ENCODE results near the gene ARSI. TPM values are rescaled to one million over a fixed set of nuclear protein-coding genes. Genes with fewer than 3 reads are reported as not detected.

ARSI gene
- total RNA-seq, 2 donors from 2014 or later: 2.4 to 2.7 TPM

GRCh38 chr5:150309886-150310239 is 7.2 kb upstream of the ARSI start:
- no peak for TF ChIP-seq CTCF (conservative IDR thresholded peaks at IDR 0.05)
- DNase-seq: no peak
- WGBS, 2 experiments (ENCODE audit: insufficient coverage in 1 of 2, insufficient read length in 1 of 2): 84 to 89% methylated on average over 1 of the region's 1 CpG
- H3K4me3 ChIP-seq (ENCODE audit: low read length): no peak overlapping the region
- no peaks in the 10 kb centered on the region for H3K9me3 ChIP-seq (ENCODE audit: control insufficient read depth, low read length)
- H3K4me1 ChIP-seq (ENCODE audit: control insufficient read depth, insufficient read depth, low read length): no peaks in the 10 kb centered on the region
- Mint-ChIP-seq H3K27ac (no peak overlapping the region), H3K9me3 (no peaks in the 10 kb centered on the region), H3K36me3 (ENCODE audit: low read depth) (no peaks in the 10 kb centered on the region), H3K27me3 (ENCODE audit: insufficient read depth) (peaks cover 14% of the 10 kb centered on the region), H3K4me1 (peaks cover 8% of the 10 kb centered on the region), H3K4me3 (no peak overlapping the region)
- no peaks in the 10 kb centered on the region for H3K36me3 ChIP-seq (ENCODE audit: control insufficient read depth, insufficient read depth, low read length)
- H3K27me3 ChIP-seq (ENCODE audit: control insufficient read depth, insufficient read depth, low read length, poor library complexity, severe bottlenecking): peaks cover 3% of the 10 kb centered on the region
- no peak overlapping the region for H3K9ac ChIP-seq (ENCODE audit: extremely low read depth, low read length, poor library complexity, severe bottlenecking)
- peak overlapping the region; percentile 29 for H3K27ac ChIP-seq (ENCODE audit: low read depth, low read length)

GRCh38 chr5:150309101-150309885 is 6.6 kb upstream of the ARSI start:
- Histone ChIP-seq H3K4me1 (ENCODE audit: control insufficient read depth, insufficient read depth, low read length) (no peaks in the 10 kb centered on the region), H3K36me3 (ENCODE audit: control insufficient read depth, insufficient read depth, low read length) (no peaks in the 10 kb centered on the region), H3K9me3 (ENCODE audit: control insufficient read depth, low read length) (no peaks in the 10 kb centered on the region), H3K27me3 (ENCODE audit: control insufficient read depth, insufficient read depth, low read length, poor library complexity, severe bottlenecking) (peaks cover 9% of the 10 kb centered on the region), H3K9ac (ENCODE audit: extremely low read depth, low read length, poor library complexity, severe bottlenecking) (no peak overlapping the region), H3K4me3 (ENCODE audit: low read length) (no peak overlapping the region), H3K27ac (ENCODE audit: low read depth, low read length) (peak overlapping the region; percentile 50)
- DNase-seq: no peak
- Mint-ChIP-seq H3K9me3 (no peaks in the 10 kb centered on the region), H3K36me3 (ENCODE audit: low read depth) (no peaks in the 10 kb centered on the region), H3K4me1 (peaks cover 8% of the 10 kb centered on the region), H3K27ac (no peak overlapping the region), H3K27me3 (ENCODE audit: insufficient read depth) (peaks cover 19% of the 10 kb centered on the region), H3K4me3 (no peak overlapping the region)
- no peak for TF ChIP-seq CTCF (conservative IDR thresholded peaks at IDR 0.05)
- 70 to 78% methylated on average over 6 to 7 of the region's 7 CpGs for WGBS, 2 experiments (ENCODE audit: insufficient coverage in 1 of 2, insufficient read length in 1 of 2)

GRCh38 chr5:150307617-150308426 is 5.1 kb upstream of the ARSI start:
- no peak for DNase-seq
- Histone ChIP-seq H3K4me1 (ENCODE audit: control insufficient read depth, insufficient read depth, low read length) (no peaks in the 10 kb centered on the region), H3K36me3 (ENCODE audit: control insufficient read depth, insufficient read depth, low read length) (no peaks in the 10 kb centered on the region), H3K9me3 (ENCODE audit: control insufficient read depth, low read length) (no peaks in the 10 kb centered on the region), H3K27ac (ENCODE audit: low read depth, low read length) (no peak overlapping the region), H3K27me3 (ENCODE audit: control insufficient read depth, insufficient read depth, low read length, poor library complexity, severe bottlenecking) (peaks cover 23% of the 10 kb centered on the region), H3K4me3 (ENCODE audit: low read length) (no peak overlapping the region), H3K9ac (ENCODE audit: extremely low read depth, low read length, poor library complexity, severe bottlenecking) (no peak overlapping the region)
- Mint-ChIP-seq H3K27ac (no peak overlapping the region), H3K27me3 (ENCODE audit: insufficient read depth) (peaks cover 33% of the 10 kb centered on the region), H3K4me3 (no peak overlapping the region), H3K9me3 (no peaks in the 10 kb centered on the region), H3K4me1 (peaks cover 10% of the 10 kb centered on the region), H3K36me3 (ENCODE audit: low read depth) (no peaks in the 10 kb centered on the region)
- 89 to 90% methylated on average over 6 to 11 of the region's 11 CpGs for WGBS, 2 experiments (ENCODE audit: insufficient coverage in 1 of 2, insufficient read length in 1 of 2)
- no peak for TF ChIP-seq CTCF (conservative IDR thresholded peaks at IDR 0.05)

All from endodermal cell (in vitro differentiated cells).